Measurements from ENCODE around the gene ZNF723. TPM values are rescaled to one million over a fixed set of nuclear protein-coding genes. Genes with fewer than 3 reads are reported as not detected.
"Not testable (repeated sequence)": the region's sequence is repeated elsewhere in the genome, so short reads cannot be mapped to it uniquely, and the experiment has no call there.

The ZNF723 gene
- not detected for total RNA-seq

DNA sequence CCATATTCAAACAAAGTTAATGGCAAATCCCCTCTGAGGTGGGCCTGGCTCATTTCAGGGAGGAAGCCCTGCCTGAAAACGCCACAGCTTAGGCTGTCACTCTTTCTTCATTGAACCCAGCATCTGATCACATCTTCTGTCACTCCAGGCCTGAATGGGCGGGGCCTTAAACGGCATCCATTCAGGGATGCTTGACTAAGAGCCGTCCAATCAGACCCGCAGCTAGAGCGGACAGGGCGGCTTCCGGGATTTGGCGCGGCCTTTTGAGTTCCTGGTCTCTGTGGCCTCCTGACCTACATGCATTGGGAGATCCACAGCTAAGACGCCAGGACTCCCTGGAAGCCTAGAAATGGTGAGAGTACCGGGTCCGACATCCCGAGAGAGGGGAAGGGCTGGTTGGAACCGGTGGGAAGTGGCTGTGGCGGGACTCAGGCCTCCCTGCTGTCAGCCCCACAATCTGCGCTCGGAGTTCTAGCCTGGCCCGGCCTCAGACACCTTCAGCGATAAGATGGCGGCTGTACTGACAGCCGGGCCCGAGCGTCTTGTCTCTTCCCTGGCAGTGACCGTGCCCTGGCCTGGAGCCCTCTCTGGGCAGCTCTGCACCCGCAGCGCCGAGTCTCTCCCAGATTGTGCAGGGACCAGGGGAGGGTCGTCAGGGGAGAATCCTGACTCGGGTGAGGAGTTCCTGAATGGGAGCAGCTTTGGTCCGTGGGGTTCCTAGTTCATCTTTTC lies at the start of gene ZNF723:
ZNF723 (plus strand) TSS at position 261 of the 732 bp plus-strand sequence; CDS start at position 350, 89 bp downstream.
- DNase-seq, result no peak
- no peaks in the 10 kb centered on the region for H3K4me1 ChIP-seq
- no peaks in the 10 kb centered on the region for H3K9me3 ChIP-seq
- intact Hi-C loops (cut with DNase I; ENCODE audit: low total_unique reads), result no loop called here
- no peaks in the 10 kb centered on the region for H3K36me3 ChIP-seq
- no peak within 1 kb of the TSS for H3K4me3 ChIP-seq
- no peaks in the 10 kb centered on the region for H3K27me3 ChIP-seq
- no peak for TF ChIP-seq POLR2A (IDR thresholded peaks at IDR 0.05)
- no peak for TF ChIP-seq CTCF (IDR thresholded peaks at IDR 0.05)
- no peak within 1 kb of the TSS for H3K27ac ChIP-seq

- intact Hi-C loops (cut with DNase I; ENCODE audit: low total_unique reads), result no loop called here
- no peak within 1 kb of the TSS for H3K27ac ChIP-seq
- no peaks in the 10 kb centered on the region for H3K27me3 ChIP-seq
- H3K4me1 ChIP-seq, result no peaks in the 10 kb centered on the region
- peak within 1 kb of the TSS; percentile 27 to 50 for H3K4me3 ChIP-seq
- peak; percentile 50 to 58 for DNase-seq
- TF ChIP-seq POLR2A (IDR thresholded peaks at IDR 0.05) (no peak), CTCF (IDR thresholded peaks at IDR 0.05) (no peak)
- no peaks in the 10 kb centered on the region for H3K9me3 ChIP-seq
- H3K36me3 ChIP-seq, result no peaks in the 10 kb centered on the region
Measured at GRCh38 chr19:22783651-22784410, 48.3 kb upstream of the ZNF723 start, which contains the start of gene ZNF99. Gene ZNF99 (minus strand): TSS chr19:22784151. CDS start chr19:22784016, 135 bp downstream.

GRCh38 chr19:22792863-22793262 lies 39.2 kb upstream of the ZNF723 start:
- DNase-seq; intact Hi-C loops (cut with DNase I; ENCODE audit: low total_unique reads); H3K27me3 ChIP-seq; H3K9me3 ChIP-seq; H3K36me3 ChIP-seq; H3K4me1 ChIP-seq; H3K4me3 ChIP-seq; H3K27ac ChIP-seq: not testable (repeated sequence)

DNA sequence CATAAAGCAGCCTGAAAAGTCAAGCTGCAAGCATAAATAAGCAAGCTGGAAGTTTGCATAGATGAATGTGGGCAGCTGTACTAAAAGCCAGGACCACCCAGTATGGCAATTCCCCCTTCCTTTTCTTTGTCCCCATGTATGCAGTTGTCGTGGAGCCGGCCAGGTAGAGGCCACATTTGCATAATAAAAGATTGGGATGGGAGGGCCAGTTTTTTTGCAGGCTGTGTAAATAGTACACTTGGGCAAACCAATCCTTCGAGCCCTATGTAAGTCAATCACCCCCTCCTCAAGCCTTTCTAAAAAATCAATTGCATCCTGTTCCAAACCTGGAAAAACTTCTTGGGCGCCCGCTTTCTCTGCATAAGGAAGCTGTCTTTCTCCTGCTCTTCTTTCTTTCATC lies 35.1 kb upstream of the ZNF723 start:
- Histone ChIP-seq H3K36me3 (no peaks in the 10 kb centered on the region), H3K4me3 (no peak overlapping the region), H3K27ac (no peak overlapping the region), H3K4me1 (no peaks in the 10 kb centered on the region), H3K27me3 (no peaks in the 10 kb centered on the region), H3K9me3 (no peaks in the 10 kb centered on the region)
- no peak for TF ChIP-seq CTCF (IDR thresholded peaks at IDR 0.05)
- TF ChIP-seq POLR2A (IDR thresholded peaks at IDR 0.05), result no peak
- no peak for DNase-seq
- intact Hi-C loops (cut with DNase I; ENCODE audit: low total_unique reads), result no loop called here

GRCh38 chr19:22806418-22806817 lies 25.7 kb upstream of the ZNF723 start:
- peaks cover 0 to 12% of the 10 kb centered on the region in 2 donors for H3K27me3 ChIP-seq
- TF ChIP-seq POLR2A (IDR thresholded peaks at IDR 0.05) (no peak), CTCF (IDR thresholded peaks at IDR 0.05) (no peak)
- intact Hi-C loops (cut with DNase I; ENCODE audit: low total_unique reads), result no loop called here

More at GRCh38 chr19:22806418-22806817, 25.7 kb upstream of the ZNF723 start:
- Histone ChIP-seq H3K4me1 (no peaks in the 10 kb centered on the region), H3K4me3 (no peak overlapping the region), H3K9me3 (no peaks in the 10 kb centered on the region), H3K27ac (no peak overlapping the region), H3K36me3 (no peaks in the 10 kb centered on the region)
- DNase-seq, result no peak

All from uterus (tissue), 4 donors.